Neuronal stem cell (in vitro differentiated cells): ENCODE data around the gene SNUPN.
"Not testable (repeated sequence)": the region's sequence is repeated elsewhere in the genome, so short reads cannot be mapped to it uniquely, and the experiment has no call there.

Experiments
- DNase-seq: peaks from one replicate; pipeline ENCODE4 v3.0.0-alpha.2; 2013; ENCODE audit warnings: low spot score
- H2AFZ ChIP-seq: one replicate; pipeline ENCODE4 v1.6.1; 2013; ENCODE audit warnings: mild to moderate bottlenecking, low read length, inconsistent platforms
- H2AK5ac ChIP-seq: 2 replicates; pipeline ENCODE4 v1.6.1; 2013; ENCODE audit warnings: low read depth, mild to moderate bottlenecking, inconsistent platforms, low read length, moderate library complexity, mixed read lengths
- H2BK120ac ChIP-seq: 2 replicates; pipeline ENCODE4 v1.6.1; 2013; ENCODE audit warnings: low read depth, mild to moderate bottlenecking, inconsistent platforms, low read length, moderate library complexity, mixed read lengths
- H2BK12ac ChIP-seq: one replicate; pipeline ENCODE4 v1.6.1; 2013; ENCODE audit warnings: low read length, inconsistent platforms
- H2BK15ac ChIP-seq: 2 replicates; pipeline ENCODE4 v1.6.1; 2013; ENCODE audit warnings: mild to moderate bottlenecking, low read length, inconsistent platforms, mixed read lengths
- H2BK5ac ChIP-seq: one replicate; pipeline ENCODE4 v1.6.1; 2013; ENCODE audit warnings: inconsistent platforms, mild to moderate bottlenecking, low read length, moderate library complexity
- H3K14ac ChIP-seq: one replicate; pipeline ENCODE4 v1.6.1; 2013; ENCODE audit warnings: low read length, inconsistent platforms
- H3K18ac ChIP-seq: 2 replicates; pipeline ENCODE4 v1.6.1; 2013; ENCODE audit warnings: low read length, inconsistent platforms
- H3K23ac ChIP-seq: 2 replicates; pipeline ENCODE4 v1.6.1; 2013; ENCODE audit warnings: low read depth, mild to moderate bottlenecking, mixed read lengths, low read length, inconsistent platforms; ENCODE audit not compliant: poor library complexity
- H3K27ac ChIP-seq: replicated peaks from 3 replicates; pipeline ENCODE4 v1.5.1; 2013; ENCODE audit warnings: low read length, inconsistent platforms
- H3K27me3 ChIP-seq, 3 experiments: 2 replicates each; pipeline ENCODE4 v1.6.1; 2013; ENCODE audit warnings: low read length in 3 of 3, mild to moderate bottlenecking in 2 of 3, inconsistent platforms in 1 of 3, low read depth in 1 of 3, mixed read lengths in 1 of 3, moderate library complexity in 1 of 3; ENCODE audit not compliant: control insufficient read depth in 3 of 3, insufficient read depth in 3 of 3
- H3K36me3 ChIP-seq, 2 donors: replicated peaks in 1 of 2; 2 replicates each; pipeline ENCODE4 v1.6.1; 2013; ENCODE audit warnings: low read length in 2 of 2; ENCODE audit not compliant: control insufficient read depth in 2 of 2, insufficient read depth in 2 of 2
- H3K4ac ChIP-seq: 2 replicates; pipeline ENCODE4 v1.6.1; 2013; ENCODE audit warnings: inconsistent platforms, mild to moderate bottlenecking, low read length, moderate library complexity
- H3K4me1 ChIP-seq, 2 donors: 1 replicate in 1 of 2; 2 replicates in 1 of 2; pipeline ENCODE4 v1.6.1; 2013; ENCODE audit warnings: low read length in 2 of 2, low read depth in 1 of 2; ENCODE audit not compliant: control insufficient read depth in 2 of 2, insufficient read depth in 1 of 2
- H3K4me2 ChIP-seq: one replicate; pipeline ENCODE4 v1.6.1; 2013; ENCODE audit warnings: mild to moderate bottlenecking, low read length, inconsistent platforms; ENCODE audit not compliant: insufficient read depth, poor library complexity, severe bottlenecking
- H3K4me3 ChIP-seq, 2 donors: 2 replicates each; pipeline ENCODE4 v1.5.1; 2013; ENCODE audit warnings: low read length in 2 of 2, mild to moderate bottlenecking in 2 of 2, inconsistent platforms in 1 of 2, moderate library complexity in 1 of 2
- H3K79me1 ChIP-seq: one replicate; pipeline ENCODE4 v1.6.1; 2013; ENCODE audit warnings: low read depth, mild to moderate bottlenecking, inconsistent platforms, low read length, moderate library complexity
- H3K9ac ChIP-seq: one replicate; pipeline ENCODE4 v1.6.1; 2013; ENCODE audit warnings: mild to moderate bottlenecking, low read depth, low read length, inconsistent platforms; ENCODE audit not compliant: poor library complexity
- H3K9me3 ChIP-seq, 2 donors: replicated peaks in 1 of 2; 2 replicates each; pipeline versions ENCODE3 to v1.6.1; 2013; ENCODE audit warnings: low read length in 2 of 2, mild to moderate bottlenecking in 2 of 2, inconsistent platforms in 1 of 2, low read depth in 1 of 2, mixed read lengths in 1 of 2, moderate library complexity in 1 of 2; ENCODE audit not compliant: control insufficient read depth in 2 of 2, insufficient read depth in 1 of 2
- H4K8ac ChIP-seq: one replicate; pipeline ENCODE4 v1.6.1; 2013; ENCODE audit warnings: low read depth, mild to moderate bottlenecking, inconsistent platforms, low read length, moderate library complexity
- H4K91ac ChIP-seq: one replicate; pipeline ENCODE4 v1.6.1; 2013; ENCODE audit warnings: low read length, low read depth, mild to moderate bottlenecking, inconsistent platforms; ENCODE audit not compliant: poor library complexity
- WGBS, 2 donors: extraction: QIAGEN DNeasy Blood & Tissue Kit; methylation state at CpG; one replicate each; pipeline ENCODE4 v1.1.7; 2013; ENCODE audit warnings: missing lambda C conversion rate in 2 of 2, mixed read lengths in 1 of 2; ENCODE audit not compliant: insufficient read length in 2 of 2, insufficient replicate concordance in 1 of 2; ENCODE audit errors: extremely low coverage in 2 of 2; 5-methylcytosine and 5-hydroxymethylcytosine counted together

The SNUPN gene

DNA sequence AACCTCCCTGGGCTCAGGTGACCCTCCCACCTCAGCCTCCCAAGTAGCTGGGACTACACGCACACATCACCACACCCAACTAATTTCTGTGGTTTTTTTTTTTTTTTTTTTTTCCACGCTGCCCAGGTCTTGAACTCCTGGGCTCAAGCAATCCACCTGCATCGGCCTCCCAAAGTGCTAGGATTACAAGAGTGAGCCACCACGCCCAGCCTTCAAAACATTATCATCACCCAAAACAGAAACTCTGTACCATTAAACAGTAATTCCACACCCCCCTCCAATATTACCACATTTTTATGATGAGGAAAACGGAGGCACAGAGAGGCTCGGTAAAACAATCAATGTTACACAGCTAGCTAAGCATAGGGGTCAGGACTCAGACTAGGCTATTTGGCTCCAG lies 10.5 kb upstream of the SNUPN start:
- WGBS, 2 donors, result no CpG with 5 or more reads among the region's 6 CpGs

GRCh38 chr15:75633922-75634321 lies 8.4 kb upstream of the SNUPN start:
- H4K8ac ChIP-seq, H3K4me3 ChIP-seq, H2BK12ac ChIP-seq, H3K4me2 ChIP-seq, H3K23ac ChIP-seq, H2BK15ac ChIP-seq, H3K79me1 ChIP-seq, H3K9ac ChIP-seq, H3K4ac ChIP-seq, H3K27ac ChIP-seq, H2BK5ac ChIP-seq, DNase-seq, H3K9me3 ChIP-seq, H4K91ac ChIP-seq, H3K27me3 ChIP-seq, H2AFZ ChIP-seq, H2AK5ac ChIP-seq, H3K4me1 ChIP-seq, H2BK120ac ChIP-seq, H3K18ac ChIP-seq, H3K14ac ChIP-seq: not testable (repeated sequence)
- peaks cover 0 to 16% of the 10 kb centered on the region in 2 donors for H3K36me3 ChIP-seq
- WGBS, 2 donors, result no CpG with 5 or more reads among the region's 7 CpGs

More for the DNA sequence above, 10.5 kb upstream of the SNUPN start:
- no peak overlapping the region for H3K27ac ChIP-seq
- no peak overlapping the region for H3K4ac ChIP-seq
- no peak overlapping the region for H4K8ac ChIP-seq
- peaks cover 0 to 16% of the 10 kb centered on the region in 2 donors for H3K36me3 ChIP-seq
- peaks cover 6% of the 10 kb centered on the region for H3K79me1 ChIP-seq
- H3K27me3 ChIP-seq, result no peaks in the 10 kb centered on the region
- no peak overlapping the region for H2AK5ac ChIP-seq
- H2AFZ ChIP-seq, result no peak overlapping the region
- H3K4me1 ChIP-seq, result peaks cover 4 to 7% of the 10 kb centered on the region in 2 donors
- no peak overlapping the region for H3K14ac ChIP-seq
- H4K91ac ChIP-seq, result no peak overlapping the region
- H3K18ac ChIP-seq, result no peak overlapping the region
- DNase-seq, result no peak
- H3K4me2 ChIP-seq, result no peak overlapping the region
- H2BK5ac ChIP-seq, result no peak overlapping the region
- no peak overlapping the region for H2BK12ac ChIP-seq
- no peak overlapping the region for H2BK120ac ChIP-seq
- H3K4me3 ChIP-seq, result no peak overlapping the region
- no peak overlapping the region for H3K23ac ChIP-seq
- H3K9ac ChIP-seq, result no peak overlapping the region
- no peaks in the 10 kb centered on the region for H3K9me3 ChIP-seq
- H2BK15ac ChIP-seq, result no peak overlapping the region

DNA sequence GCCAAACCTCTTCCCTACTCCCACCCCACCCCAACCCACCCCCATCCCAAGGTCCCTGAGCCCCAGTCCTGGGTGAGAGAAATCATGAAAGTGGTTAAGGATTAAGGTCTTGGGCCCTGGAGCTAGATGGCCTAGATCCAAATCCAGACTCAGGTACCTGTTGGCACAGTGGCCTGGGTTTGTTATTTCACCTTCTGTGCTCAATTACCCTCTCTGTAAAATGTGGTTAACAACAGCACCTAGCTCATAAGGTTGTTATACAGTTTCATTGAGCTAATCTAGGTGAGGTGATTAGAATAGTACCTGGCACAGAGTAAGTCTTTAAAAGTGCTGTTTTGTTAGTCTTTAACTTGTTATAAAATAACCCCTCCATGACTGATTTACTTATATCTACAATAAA lies 6.4 kb upstream of the SNUPN start:
- Histone ChIP-seq H3K14ac (no peak overlapping the region), H3K36me3 (no peaks in the 10 kb centered on the region)

GRCh38 chr15:75622505-75622904 lies 3.0 kb downstream of the SNUPN start:
- no peaks in the 10 kb centered on the region for H3K9me3 ChIP-seq

More for the DNA sequence above, 6.4 kb upstream of the SNUPN start:
- H3K79me1 ChIP-seq, result no peaks in the 10 kb centered on the region
- no peak overlapping the region for H3K4ac ChIP-seq
- no peak overlapping the region for H3K18ac ChIP-seq
- no peak for DNase-seq
- H2BK15ac ChIP-seq, result no peak overlapping the region
- no peak overlapping the region for H2AFZ ChIP-seq
- no peak overlapping the region for H3K9ac ChIP-seq
- H2BK120ac ChIP-seq, result no peak overlapping the region
- no peak overlapping the region for H3K4me3 ChIP-seq
- no peak overlapping the region for H4K8ac ChIP-seq
- no peak overlapping the region for H2BK12ac ChIP-seq
- H3K4me2 ChIP-seq, result no peak overlapping the region
- H2AK5ac ChIP-seq, result no peak overlapping the region
- no peak overlapping the region for H2BK5ac ChIP-seq
- H3K27ac ChIP-seq, result no peak overlapping the region
- H3K9me3 ChIP-seq, result no peaks in the 10 kb centered on the region
- H3K4me1 ChIP-seq, result no peaks in the 10 kb centered on the region
- no peak overlapping the region for H4K91ac ChIP-seq
- no peak overlapping the region for H3K23ac ChIP-seq
- H3K27me3 ChIP-seq, result no peaks in the 10 kb centered on the region

More at GRCh38 chr15:75622505-75622904, 3.0 kb downstream of the SNUPN start:
- H4K91ac ChIP-seq, result no peak overlapping the region
- no peak overlapping the region for H2BK120ac ChIP-seq
- peaks cover 0 to 2% of the 10 kb centered on the region in 2 donors for H3K4me1 ChIP-seq
- H3K27me3 ChIP-seq, result no peaks in the 10 kb centered on the region
- H2AFZ ChIP-seq, result no peak overlapping the region
- H2BK5ac ChIP-seq, result no peak overlapping the region
- no peak overlapping the region for H2BK12ac ChIP-seq
- WGBS, 2 donors, result no CpG with 5 or more reads among the region's 2 CpGs
- no peak overlapping the region for H3K4me3 ChIP-seq
- H3K23ac ChIP-seq, result no peak overlapping the region
- H3K79me1 ChIP-seq, result no peaks in the 10 kb centered on the region
- DNase-seq, result no peak
- H4K8ac ChIP-seq, result no peak overlapping the region
- peaks cover 0 to 31% of the 10 kb centered on the region in 2 donors for H3K36me3 ChIP-seq
- H3K4me2 ChIP-seq, result no peak overlapping the region
- no peak overlapping the region for H3K14ac ChIP-seq
- no peak overlapping the region for H2AK5ac ChIP-seq
- H3K9ac ChIP-seq, result no peak overlapping the region
- H3K4ac ChIP-seq, result no peak overlapping the region
- no peak overlapping the region for H3K27ac ChIP-seq
- no peak overlapping the region for H3K18ac ChIP-seq
- H2BK15ac ChIP-seq, result no peak overlapping the region
